Stimulated activated memory B cell treated with anti-CD40 and anti-IgM and Interleukin-4, amounts not matched to agents 10 μg/mL and 1 μg/mL and 100 μg/mL, for 72 hours (primary cell): Measurements from ENCODE around the gene C8B.

Experiments used
- ATAC-seq: fragments of 150-1000 bp; cut with Tn5 transposase; 2 replicates; pipeline ENCODE4 v1.10.0; 2021
- H3K27ac Mint-ChIP-seq: one replicate; pipeline ENCODE4 v1.8.0; 2022; ENCODE audit warnings: mild to moderate bottlenecking, mixed read lengths
- H3K27me3 Mint-ChIP-seq: one replicate; pipeline ENCODE4 v1.8.0; 2022; ENCODE audit warnings: mixed read lengths
- H3K36me3 Mint-ChIP-seq: one replicate; pipeline ENCODE4 v1.8.0; 2022; ENCODE audit warnings: mixed read lengths
- H3K4me1 Mint-ChIP-seq: one replicate; pipeline ENCODE4 v1.8.0; 2022; ENCODE audit warnings: mixed read lengths
- H3K4me3 Mint-ChIP-seq: one replicate; pipeline ENCODE4 v1.8.0; 2022; ENCODE audit warnings: mild to moderate bottlenecking, moderate library complexity, mixed read lengths
- H3K9me3 Mint-ChIP-seq: one replicate; pipeline ENCODE4 v1.8.0; 2022; ENCODE audit warnings: mixed read lengths

C8B gene

DNA sequence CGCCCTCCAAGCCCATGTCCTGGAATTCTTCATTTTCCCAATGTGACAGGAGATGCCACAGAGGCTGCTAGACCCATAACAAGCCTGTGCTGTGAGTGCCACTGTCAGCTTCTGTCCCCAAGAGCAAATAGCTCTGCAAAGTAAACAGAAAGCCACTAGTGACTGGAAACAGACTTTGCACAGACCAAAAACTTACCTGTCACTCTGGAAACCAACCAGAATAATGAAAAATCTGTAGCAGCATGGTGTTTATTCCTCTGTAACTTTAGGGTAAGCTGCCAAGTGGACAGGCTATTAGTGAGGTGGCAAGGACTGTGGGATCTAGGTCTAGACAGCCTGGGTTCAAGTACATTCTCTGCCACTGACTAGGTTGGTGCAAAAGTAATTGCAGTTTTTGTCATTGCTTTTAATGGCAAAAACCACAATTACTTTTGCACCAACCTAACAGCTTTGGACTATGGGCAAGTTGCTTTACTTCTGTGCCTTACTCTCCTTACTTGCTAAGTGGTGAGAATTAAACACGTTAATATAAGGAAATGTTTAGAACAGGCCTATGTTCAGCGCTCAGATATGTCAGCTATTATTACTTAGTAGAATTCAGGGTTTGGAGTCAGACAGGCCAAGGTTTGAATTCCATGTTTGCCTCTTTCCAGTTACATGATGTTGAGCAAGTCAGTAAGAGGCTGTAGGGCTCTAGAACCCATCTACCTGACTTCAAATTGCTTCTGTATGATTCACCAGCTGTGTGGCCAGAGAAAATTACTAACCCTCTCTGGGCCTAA lies at the start of gene C8B:
Gene C8B (minus strand): TSS at position 100 of the 782 bp plus-strand sequence. CDS start 67 bp downstream, at position 33.
- Mint-ChIP-seq H3K27ac (no peak within 1 kb of the TSS), H3K4me3 (no peak within 1 kb of the TSS), H3K4me1 (no peaks in the 10 kb centered on the region), H3K9me3 (no peaks in the 10 kb centered on the region), H3K36me3 (no peaks in the 10 kb centered on the region), H3K27me3 (no peaks in the 10 kb centered on the region)
- no peak for ATAC-seq

GRCh38 chr1:57015071-57015470 lies 49.3 kb upstream of the C8B start:
- no peaks in the 10 kb centered on the region for H3K9me3 Mint-ChIP-seq
- H3K4me3 Mint-ChIP-seq = no peak overlapping the region
- no peaks in the 10 kb centered on the region for H3K36me3 Mint-ChIP-seq
- peaks cover 21% of the 10 kb centered on the region for H3K27me3 Mint-ChIP-seq
- no peaks in the 10 kb centered on the region for H3K4me1 Mint-ChIP-seq
- no peak for ATAC-seq
- no peak overlapping the region for H3K27ac Mint-ChIP-seq

DNA sequence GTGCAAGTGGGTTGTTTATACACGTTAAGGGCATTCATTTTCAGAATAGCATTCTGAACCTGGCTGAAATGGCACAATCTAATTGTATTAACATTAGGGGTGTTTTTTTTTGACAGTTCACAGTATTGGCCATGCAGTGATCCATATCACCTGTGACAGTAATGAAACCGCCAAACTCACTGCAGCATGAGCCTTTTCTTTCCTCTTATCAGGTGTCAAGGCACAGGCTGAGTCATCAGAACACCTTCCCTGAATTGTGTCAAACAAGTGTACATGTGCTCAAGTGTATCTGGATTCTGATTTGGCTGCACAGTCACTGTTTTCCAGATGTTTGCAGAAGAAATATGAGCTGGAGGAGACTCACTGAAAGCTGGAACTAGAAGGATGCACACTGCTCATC lies 47.7 kb upstream of the C8B start:
- Mint-ChIP-seq H3K27ac (no peak overlapping the region), H3K4me1 (no peaks in the 10 kb centered on the region), H3K4me3 (no peak overlapping the region), H3K27me3 (peaks cover 11% of the 10 kb centered on the region), H3K36me3 (no peaks in the 10 kb centered on the region), H3K9me3 (no peaks in the 10 kb centered on the region)
- ATAC-seq = no peak

DNA sequence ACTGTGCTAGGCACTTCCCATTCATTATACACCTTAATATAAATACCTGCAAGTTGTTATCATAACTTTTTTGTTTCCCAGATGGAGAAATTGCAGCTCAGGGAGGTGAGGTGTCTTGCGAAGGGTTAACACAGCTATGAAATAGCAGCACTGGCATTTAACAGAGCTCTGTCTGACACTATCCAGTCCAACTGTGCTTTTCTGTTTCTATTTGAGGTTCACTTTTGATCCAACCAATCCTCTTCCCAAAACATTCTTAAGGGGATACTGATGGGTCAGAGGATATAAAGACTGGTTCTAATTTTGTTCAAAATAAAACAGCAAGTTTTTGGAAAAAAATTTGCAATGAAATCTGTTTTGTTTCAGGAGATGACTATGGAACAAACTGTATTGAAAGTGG lies 46.5 kb upstream of the C8B start:
- no peaks in the 10 kb centered on the region for H3K4me1 Mint-ChIP-seq
- no peak overlapping the region for H3K27ac Mint-ChIP-seq
- no peaks in the 10 kb centered on the region for H3K9me3 Mint-ChIP-seq

DNA sequence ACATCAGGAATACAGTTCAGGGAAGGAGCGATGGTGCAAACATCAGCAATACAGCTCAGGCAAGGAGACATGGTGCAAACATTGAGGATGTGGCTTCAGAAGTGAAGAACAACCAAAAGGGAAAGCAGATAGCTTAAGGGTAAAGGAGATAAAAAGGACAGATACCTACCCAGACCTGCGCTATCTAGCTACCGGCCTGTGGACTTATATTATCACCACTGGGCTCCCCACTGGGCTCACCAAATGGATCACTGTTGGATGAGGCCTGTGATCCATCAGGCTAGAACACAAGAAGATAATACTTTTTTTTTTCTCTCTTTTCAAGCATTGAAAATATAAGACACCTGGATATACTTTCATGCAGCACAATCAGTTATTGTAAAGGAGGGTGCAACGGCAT lies 44.7 kb upstream of the C8B start:
- Mint-ChIP-seq H3K9me3 (no peaks in the 10 kb centered on the region), H3K27me3 (peaks cover 23% of the 10 kb centered on the region), H3K4me3 (no peak overlapping the region), H3K36me3 (no peaks in the 10 kb centered on the region), H3K4me1 (no peaks in the 10 kb centered on the region), H3K27ac (no peak overlapping the region)
- no peak for ATAC-seq

More for the DNA sequence above, 46.5 kb upstream of the C8B start:
- H3K4me3 Mint-ChIP-seq = no peak overlapping the region
- H3K27me3 Mint-ChIP-seq = peaks cover 16% of the 10 kb centered on the region
- no peaks in the 10 kb centered on the region for H3K36me3 Mint-ChIP-seq
- no peak for ATAC-seq

DNA sequence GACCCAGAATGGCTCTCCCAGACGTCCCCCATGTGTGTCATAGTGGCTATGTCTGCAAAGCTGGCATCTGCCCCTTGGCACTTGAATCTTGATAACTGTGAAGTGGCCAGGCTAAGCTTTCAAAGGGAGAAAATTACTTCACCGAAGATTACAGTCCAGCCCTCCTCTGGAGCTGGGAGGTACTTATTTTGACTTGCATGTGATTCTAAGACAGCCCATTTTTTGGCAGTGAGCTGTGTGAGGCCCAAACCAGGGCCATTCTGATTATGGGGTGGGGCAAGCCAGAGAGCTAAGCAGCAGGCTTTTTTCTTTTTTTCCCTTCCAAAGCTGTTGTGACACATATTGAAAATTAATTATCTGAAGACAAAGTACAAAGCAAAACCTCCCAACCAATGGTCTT lies 42.1 kb upstream of the C8B start:
- no peaks in the 10 kb centered on the region for H3K36me3 Mint-ChIP-seq
- no peaks in the 10 kb centered on the region for H3K9me3 Mint-ChIP-seq
- no peak for ATAC-seq
- H3K27ac Mint-ChIP-seq = no peak overlapping the region
- H3K4me3 Mint-ChIP-seq = no peak overlapping the region
- no peaks in the 10 kb centered on the region for H3K4me1 Mint-ChIP-seq
- H3K27me3 Mint-ChIP-seq = peaks cover 15% of the 10 kb centered on the region

DNA sequence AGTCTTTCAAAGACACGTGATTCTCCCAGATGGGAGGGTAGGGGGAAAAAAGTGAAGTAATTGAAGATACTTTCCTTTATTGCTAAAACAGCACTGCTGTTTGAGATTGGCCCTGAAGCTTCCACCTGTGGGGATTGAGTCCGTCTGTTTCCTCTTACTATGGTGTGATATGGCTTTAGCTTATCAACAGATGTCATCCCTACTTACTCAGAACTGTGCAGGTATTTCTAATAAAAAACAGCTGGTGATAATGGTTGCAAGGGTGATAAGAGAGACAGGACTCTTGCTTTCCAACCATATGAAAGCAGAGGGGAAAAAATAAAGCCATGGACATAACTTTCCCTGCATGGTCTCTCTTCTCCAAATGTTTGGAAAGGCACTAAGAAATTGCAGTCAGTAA lies 41.7 kb upstream of the C8B start:
- peaks cover 15% of the 10 kb centered on the region for H3K27me3 Mint-ChIP-seq
- H3K36me3 Mint-ChIP-seq = no peaks in the 10 kb centered on the region
- no peak overlapping the region for H3K4me3 Mint-ChIP-seq
- H3K27ac Mint-ChIP-seq = no peak overlapping the region
- H3K4me1 Mint-ChIP-seq = no peaks in the 10 kb centered on the region
- H3K9me3 Mint-ChIP-seq = no peaks in the 10 kb centered on the region
- no peak for ATAC-seq

GRCh38 chr1:57003398-57004139 lies 37.8 kb upstream of the C8B start:
- no peak overlapping the region for H3K4me3 Mint-ChIP-seq
- no peaks in the 10 kb centered on the region for H3K4me1 Mint-ChIP-seq
- no peaks in the 10 kb centered on the region for H3K36me3 Mint-ChIP-seq
- H3K27ac Mint-ChIP-seq = no peak overlapping the region
- H3K9me3 Mint-ChIP-seq = no peaks in the 10 kb centered on the region
- peaks cover 26% of the 10 kb centered on the region for H3K27me3 Mint-ChIP-seq
- no peak for ATAC-seq

GRCh38 chr1:56995414-56996100 lies 29.7 kb upstream of the C8B start:
- H3K27me3 Mint-ChIP-seq = peaks cover 14% of the 10 kb centered on the region
- no peaks in the 10 kb centered on the region for H3K9me3 Mint-ChIP-seq
- H3K4me3 Mint-ChIP-seq = no peak overlapping the region
- H3K27ac Mint-ChIP-seq = no peak overlapping the region
- no peaks in the 10 kb centered on the region for H3K36me3 Mint-ChIP-seq
- no peaks in the 10 kb centered on the region for H3K4me1 Mint-ChIP-seq
- ATAC-seq = no peak

DNA sequence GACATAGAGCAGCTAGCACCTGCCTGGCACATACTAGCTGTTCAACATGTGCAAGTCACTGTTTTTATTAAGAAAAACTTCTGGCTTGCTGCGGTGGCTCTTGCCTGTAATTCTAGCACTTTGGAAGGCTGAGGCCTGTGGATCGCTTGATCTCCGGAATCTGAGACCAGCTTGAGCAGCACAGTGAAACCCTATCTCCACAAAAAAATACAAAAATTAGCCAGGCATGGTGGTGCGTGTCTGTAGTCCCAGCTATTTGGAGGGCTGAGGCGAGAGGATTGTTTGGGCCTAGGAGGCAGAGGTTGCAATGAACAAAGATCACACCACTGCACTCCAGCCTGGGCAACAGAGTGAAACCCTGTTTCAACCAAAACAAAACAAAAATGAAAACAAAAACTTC lies 27.7 kb upstream of the C8B start:
- ATAC-seq = no peak
- Mint-ChIP-seq H3K4me1 (no peaks in the 10 kb centered on the region), H3K27me3 (peaks cover 14% of the 10 kb centered on the region), H3K27ac (no peak overlapping the region), H3K4me3 (no peak overlapping the region), H3K36me3 (no peaks in the 10 kb centered on the region), H3K9me3 (no peaks in the 10 kb centered on the region)

DNA sequence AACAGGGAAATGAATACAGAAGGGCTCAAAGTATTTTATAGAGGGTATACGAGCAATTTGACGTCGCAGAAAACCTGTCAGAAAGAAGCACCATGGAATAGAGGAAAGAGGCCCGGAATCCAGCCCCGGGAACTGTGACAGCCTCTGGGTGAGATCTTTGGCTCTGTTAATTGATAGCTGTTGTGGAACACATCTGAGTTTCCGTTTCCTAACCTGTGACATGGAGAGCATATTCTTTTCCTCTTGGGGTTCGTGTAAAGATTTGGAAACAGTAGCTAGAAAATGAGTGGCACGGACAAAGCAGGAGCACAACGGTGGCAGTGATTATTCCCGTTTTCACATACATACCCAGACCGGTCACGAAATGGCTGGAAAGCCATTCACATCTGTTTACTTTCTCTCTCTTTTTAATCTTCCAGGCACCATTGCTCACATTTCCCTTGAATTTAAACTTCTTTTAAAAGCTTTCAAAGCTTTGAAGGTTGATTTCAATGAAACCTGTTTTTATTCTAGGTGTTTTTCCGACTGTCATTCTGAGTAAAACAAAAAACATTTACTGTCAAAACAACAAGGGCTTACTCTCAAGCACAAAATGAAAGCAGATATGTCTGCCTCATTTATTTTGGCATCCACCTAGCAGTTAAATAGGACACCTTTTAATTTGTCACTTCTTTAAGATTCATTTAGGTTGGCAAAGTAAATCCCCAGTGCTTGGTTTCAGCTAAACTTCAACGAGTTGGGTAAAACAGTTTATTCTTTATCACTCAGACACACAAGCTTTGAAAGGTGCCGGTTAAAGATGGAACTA lies 26.7 kb upstream of the C8B start:
- Mint-ChIP-seq H3K36me3 (no peaks in the 10 kb centered on the region), H3K27me3 (peaks cover 14% of the 10 kb centered on the region), H3K9me3 (no peaks in the 10 kb centered on the region), H3K4me3 (no peak overlapping the region), H3K27ac (no peak overlapping the region), H3K4me1 (no peaks in the 10 kb centered on the region)
- no peak for ATAC-seq

- Mint-ChIP-seq H3K4me3 (no peak overlapping the region), H3K36me3 (no peaks in the 10 kb centered on the region), H3K27me3 (peaks cover 14% of the 10 kb centered on the region), H3K4me1 (no peaks in the 10 kb centered on the region), H3K27ac (no peak overlapping the region), H3K9me3 (no peaks in the 10 kb centered on the region)
- no peak for ATAC-seq
Measured at GRCh38 chr1:56991576-56991975, 25.8 kb upstream of the C8B start.

DNA sequence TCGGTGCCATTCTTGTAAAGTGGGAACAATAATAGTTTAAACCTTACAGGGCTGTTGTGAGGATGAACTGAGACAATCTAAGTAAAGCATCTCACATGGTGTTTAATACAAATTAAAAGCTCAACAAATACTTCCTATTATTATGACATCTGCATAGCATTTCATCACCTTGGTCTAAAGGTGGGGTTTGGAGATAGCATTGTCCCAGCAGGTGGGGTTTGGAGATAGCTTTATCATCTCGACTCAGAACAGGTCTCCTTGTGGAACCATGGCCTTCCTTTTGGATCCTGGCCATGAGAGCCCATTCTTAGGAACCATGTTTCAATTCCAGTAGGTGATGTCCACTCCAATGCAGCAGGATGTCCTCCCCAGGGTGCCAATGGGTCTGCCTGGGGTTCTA lies 20.6 kb upstream of the C8B start:
- Mint-ChIP-seq H3K9me3 (no peaks in the 10 kb centered on the region), H3K36me3 (no peaks in the 10 kb centered on the region), H3K27ac (no peak overlapping the region), H3K4me3 (no peak overlapping the region), H3K27me3 (peaks cover under 1% of the 10 kb centered on the region), H3K4me1 (no peaks in the 10 kb centered on the region)
- no peak for ATAC-seq

DNA sequence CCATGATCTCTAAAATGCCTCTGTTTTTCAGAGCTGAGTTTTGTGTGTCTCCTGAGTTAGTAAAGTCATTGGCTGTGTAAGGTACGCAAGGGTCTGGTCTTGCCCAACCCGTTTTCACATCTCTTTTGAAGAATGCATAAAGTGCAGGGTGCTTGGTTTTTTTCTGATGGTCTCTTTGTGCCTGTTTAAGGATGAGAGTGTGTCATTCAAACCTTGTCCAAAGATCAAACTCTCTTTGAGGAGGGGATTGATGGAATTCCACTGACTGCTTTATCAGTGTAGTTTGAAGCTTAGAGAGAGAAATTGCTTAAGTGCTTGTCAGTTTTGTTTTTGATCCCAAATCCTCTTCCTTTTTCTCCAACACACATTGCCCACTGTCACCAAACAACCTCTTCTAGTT lies 20.0 kb upstream of the C8B start:
- H3K36me3 Mint-ChIP-seq = no peaks in the 10 kb centered on the region
- ATAC-seq = no peak
- H3K9me3 Mint-ChIP-seq = no peaks in the 10 kb centered on the region
- no peaks in the 10 kb centered on the region for H3K27me3 Mint-ChIP-seq
- no peak overlapping the region for H3K4me3 Mint-ChIP-seq
- no peak overlapping the region for H3K27ac Mint-ChIP-seq
- no peaks in the 10 kb centered on the region for H3K4me1 Mint-ChIP-seq

DNA sequence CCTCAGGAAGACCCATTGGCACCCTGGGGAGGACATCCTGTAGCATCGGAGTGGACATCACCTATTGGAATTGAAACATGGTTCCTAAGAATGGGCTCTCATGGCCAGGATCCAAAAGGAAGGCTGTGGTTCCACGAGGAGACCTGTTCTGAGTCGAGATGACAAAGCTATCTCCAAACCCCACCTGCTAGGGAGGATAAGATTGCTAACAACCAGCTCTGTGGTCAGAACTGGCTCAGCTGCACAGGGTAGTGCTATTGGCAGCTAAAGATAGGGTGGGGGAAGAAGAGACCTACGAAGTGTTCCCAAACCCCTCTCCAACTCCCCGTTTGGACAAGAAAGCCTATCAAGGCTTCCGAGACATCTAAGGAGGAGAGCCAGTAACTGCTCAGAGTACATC lies 17.7 kb upstream of the C8B start:
- Mint-ChIP-seq H3K27ac (no peak overlapping the region), H3K4me1 (no peaks in the 10 kb centered on the region), H3K36me3 (no peaks in the 10 kb centered on the region), H3K27me3 (no peaks in the 10 kb centered on the region), H3K9me3 (no peaks in the 10 kb centered on the region), H3K4me3 (no peak overlapping the region)
- no peak for ATAC-seq
